NOMO-1 treated with DMSO at 0.1 percent for 48 hours (cell line): Measurements from ENCODE around the gene TMEM144.
"Not testable (repeated sequence)": the region's sequence is repeated elsewhere in the genome, so short reads cannot be mapped to it uniquely, and the experiment has no call there.

Experiments used
- DNase-seq: peaks from one replicate; lab custom pipeline; 2025; ENCODE audit not compliant: unreplicated experiment; lab: John Stamatoyannopoulos, UW

The TMEM144 gene

GRCh38 chr4:158190718-158191117 lies 19.6 kb upstream of the TMEM144 start:
- DNase-seq, result no peak

- DNase-seq, result no peak
Observed at GRCh38 chr4:158192439-158193158, 17.7 kb upstream of the TMEM144 start.

- DNase-seq, result peak; percentile 54
Observed at GRCh38 chr4:158193171-158193749, 17.0 kb upstream of the TMEM144 start.

- no peak for DNase-seq
Observed at GRCh38 chr4:158195297-158195696, 15.0 kb upstream of the TMEM144 start.

GRCh38 chr4:158197194-158197776 lies 13.0 kb upstream of the TMEM144 start:
- DNase-seq, result no peak

- DNase-seq, result no peak
Observed at GRCh38 chr4:158200214-158200613, 10.1 kb upstream of the TMEM144 start.

- no peak for DNase-seq
Observed at GRCh38 chr4:158201322-158201721, 9.0 kb upstream of the TMEM144 start.

- peak; percentile 34 for DNase-seq
Observed at GRCh38 chr4:158201876-158202275, 8.4 kb upstream of the TMEM144 start.

- peak; percentile 29 for DNase-seq
Observed at GRCh38 chr4:158202481-158202880, 7.8 kb upstream of the TMEM144 start.

- DNase-seq, result peak; percentile 71
Observed at GRCh38 chr4:158203436-158203835, 6.8 kb upstream of the TMEM144 start.

- no peak for DNase-seq
Observed at GRCh38 chr4:158203929-158204328, 6.4 kb upstream of the TMEM144 start.

- peak; percentile 83 for DNase-seq
Observed at GRCh38 chr4:158208963-158209640, 1.2 kb upstream of the TMEM144 start.

- DNase-seq, result peak; percentile 19
Observed at GRCh38 chr4:158211222-158211621, 936 bp downstream of the TMEM144 start.

GRCh38 chr4:158213466-158213865 lies 3.2 kb downstream of the TMEM144 start:
- DNase-seq, result no peak

- DNase-seq, result no peak
Observed at GRCh38 chr4:158214856-158215255, 4.6 kb downstream of the TMEM144 start.

GRCh38 chr4:158217763-158218162 lies 7.5 kb downstream of the TMEM144 start:
- DNase-seq, result no peak

- no peak for DNase-seq
Observed at GRCh38 chr4:158219623-158220022, 9.3 kb downstream of the TMEM144 start.

GRCh38 chr4:158224318-158224717 lies 14.0 kb downstream of the TMEM144 start:
- DNase-seq, result not testable (repeated sequence)

GRCh38 chr4:158224999-158225398 lies 14.7 kb downstream of the TMEM144 start:
- DNase-seq, result not testable (repeated sequence)

GRCh38 chr4:158227880-158228279 lies 17.6 kb downstream of the TMEM144 start:
- not testable (repeated sequence) for DNase-seq

GRCh38 chr4:158228399-158228798 lies 18.1 kb downstream of the TMEM144 start:
- DNase-seq, result not testable (repeated sequence)

GRCh38 chr4:158229768-158230167 lies 19.5 kb downstream of the TMEM144 start:
- no peak for DNase-seq
